Neuronal stem cell (in vitro differentiated cells): ENCODE data around the gene PRSS33.

ENCODE experiments used
- DNase-seq: peaks from one replicate; pipeline ENCODE4 v3.0.0-alpha.2; 2013; ENCODE audit warnings: low spot score
- H2AFZ ChIP-seq: one replicate; pipeline ENCODE4 v1.6.1; 2013; ENCODE audit warnings: mild to moderate bottlenecking, low read length, inconsistent platforms
- H2AK5ac ChIP-seq: 2 replicates; pipeline ENCODE4 v1.6.1; 2013; ENCODE audit warnings: low read depth, mild to moderate bottlenecking, inconsistent platforms, low read length, moderate library complexity, mixed read lengths
- H2BK120ac ChIP-seq: 2 replicates; pipeline ENCODE4 v1.6.1; 2013; ENCODE audit warnings: low read depth, mild to moderate bottlenecking, inconsistent platforms, low read length, moderate library complexity, mixed read lengths
- H2BK12ac ChIP-seq: one replicate; pipeline ENCODE4 v1.6.1; 2013; ENCODE audit warnings: low read length, inconsistent platforms
- H2BK15ac ChIP-seq: 2 replicates; pipeline ENCODE4 v1.6.1; 2013; ENCODE audit warnings: mild to moderate bottlenecking, low read length, inconsistent platforms, mixed read lengths
- H2BK5ac ChIP-seq: one replicate; pipeline ENCODE4 v1.6.1; 2013; ENCODE audit warnings: inconsistent platforms, mild to moderate bottlenecking, low read length, moderate library complexity
- H3K14ac ChIP-seq: one replicate; pipeline ENCODE4 v1.6.1; 2013; ENCODE audit warnings: low read length, inconsistent platforms
- H3K18ac ChIP-seq: 2 replicates; pipeline ENCODE4 v1.6.1; 2013; ENCODE audit warnings: low read length, inconsistent platforms
- H3K23ac ChIP-seq: 2 replicates; pipeline ENCODE4 v1.6.1; 2013; ENCODE audit warnings: low read depth, mild to moderate bottlenecking, mixed read lengths, low read length, inconsistent platforms; ENCODE audit not compliant: poor library complexity
- H3K27ac ChIP-seq: replicated peaks from 3 replicates; pipeline ENCODE4 v1.5.1; 2013; ENCODE audit warnings: low read length, inconsistent platforms
- H3K27me3 ChIP-seq, 3 experiments: 2 replicates each; pipeline ENCODE4 v1.6.1; 2013; ENCODE audit warnings: low read length in 3 of 3, mild to moderate bottlenecking in 2 of 3, inconsistent platforms in 1 of 3, low read depth in 1 of 3, mixed read lengths in 1 of 3, moderate library complexity in 1 of 3; ENCODE audit not compliant: control insufficient read depth in 3 of 3, insufficient read depth in 3 of 3
- H3K36me3 ChIP-seq, 2 donors: replicated peaks in 1 of 2; 2 replicates each; pipeline ENCODE4 v1.6.1; 2013; ENCODE audit warnings: low read length in 2 of 2; ENCODE audit not compliant: control insufficient read depth in 2 of 2, insufficient read depth in 2 of 2
- H3K4ac ChIP-seq: 2 replicates; pipeline ENCODE4 v1.6.1; 2013; ENCODE audit warnings: inconsistent platforms, mild to moderate bottlenecking, low read length, moderate library complexity
- H3K4me1 ChIP-seq, 2 donors: 1 replicate in 1 of 2; 2 replicates in 1 of 2; pipeline ENCODE4 v1.6.1; 2013; ENCODE audit warnings: low read length in 2 of 2, low read depth in 1 of 2; ENCODE audit not compliant: control insufficient read depth in 2 of 2, insufficient read depth in 1 of 2
- H3K4me2 ChIP-seq: one replicate; pipeline ENCODE4 v1.6.1; 2013; ENCODE audit warnings: mild to moderate bottlenecking, low read length, inconsistent platforms; ENCODE audit not compliant: insufficient read depth, poor library complexity, severe bottlenecking
- H3K4me3 ChIP-seq, 2 donors: 2 replicates each; pipeline ENCODE4 v1.5.1; 2013; ENCODE audit warnings: low read length in 2 of 2, mild to moderate bottlenecking in 2 of 2, inconsistent platforms in 1 of 2, moderate library complexity in 1 of 2
- H3K79me1 ChIP-seq: one replicate; pipeline ENCODE4 v1.6.1; 2013; ENCODE audit warnings: low read depth, mild to moderate bottlenecking, inconsistent platforms, low read length, moderate library complexity
- H3K9ac ChIP-seq: one replicate; pipeline ENCODE4 v1.6.1; 2013; ENCODE audit warnings: mild to moderate bottlenecking, low read depth, low read length, inconsistent platforms; ENCODE audit not compliant: poor library complexity
- H3K9me3 ChIP-seq, 2 donors: replicated peaks in 1 of 2; 2 replicates each; pipeline versions ENCODE3 to v1.6.1; 2013; ENCODE audit warnings: low read length in 2 of 2, mild to moderate bottlenecking in 2 of 2, inconsistent platforms in 1 of 2, low read depth in 1 of 2, mixed read lengths in 1 of 2, moderate library complexity in 1 of 2; ENCODE audit not compliant: control insufficient read depth in 2 of 2, insufficient read depth in 1 of 2
- H4K8ac ChIP-seq: one replicate; pipeline ENCODE4 v1.6.1; 2013; ENCODE audit warnings: low read depth, mild to moderate bottlenecking, inconsistent platforms, low read length, moderate library complexity
- H4K91ac ChIP-seq: one replicate; pipeline ENCODE4 v1.6.1; 2013; ENCODE audit warnings: low read length, low read depth, mild to moderate bottlenecking, inconsistent platforms; ENCODE audit not compliant: poor library complexity
- WGBS, 2 donors: extraction: QIAGEN DNeasy Blood & Tissue Kit; methylation state at CpG; one replicate each; pipeline ENCODE4 v1.1.7; 2013; ENCODE audit warnings: missing lambda C conversion rate in 2 of 2, mixed read lengths in 1 of 2; ENCODE audit not compliant: insufficient read length in 2 of 2, insufficient replicate concordance in 1 of 2; ENCODE audit errors: extremely low coverage in 2 of 2; 5-methylcytosine and 5-hydroxymethylcytosine counted together

The PRSS33 gene

DNA sequence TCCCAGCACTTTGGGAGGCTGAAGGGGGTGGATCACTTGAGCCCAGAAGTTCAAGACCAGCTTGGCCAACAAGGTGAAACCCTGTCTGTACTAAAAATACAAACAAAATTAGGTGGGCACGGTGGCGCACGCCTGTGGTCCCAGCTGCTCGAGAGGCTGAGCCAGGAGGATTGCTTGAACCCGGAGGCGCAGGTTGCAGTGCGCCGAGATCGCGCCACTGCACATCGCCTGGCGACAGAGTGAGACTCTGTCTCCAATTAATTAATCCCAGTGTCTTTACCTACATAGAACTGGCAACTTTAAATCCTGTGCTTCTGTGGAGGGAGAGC lies 8.8 kb downstream of the PRSS33 start:
- H3K27ac ChIP-seq, result no peak overlapping the region
- H3K4ac ChIP-seq, result no peak overlapping the region
- H3K23ac ChIP-seq, result peak overlapping the region; percentile 32
- no peak for DNase-seq
- no peak overlapping the region for H2BK120ac ChIP-seq
- H2BK15ac ChIP-seq, result no peak overlapping the region
- no peak overlapping the region for H3K4me2 ChIP-seq
- no peaks in the 10 kb centered on the region for H3K9me3 ChIP-seq
- peak overlapping the region in 1 of 2 donors; percentile 79 for H3K4me3 ChIP-seq
- peak overlapping the region; percentile 4 for H4K8ac ChIP-seq
- H2AK5ac ChIP-seq, result peak overlapping the region; percentile 82
- H3K14ac ChIP-seq, result no peak overlapping the region
- H3K4me1 ChIP-seq, result peaks cover 8 to 11% of the 10 kb centered on the region in 2 donors
- WGBS, 2 donors, result no CpG with 5 or more reads among the region's 12 CpGs
- H2BK5ac ChIP-seq, result no peak overlapping the region
- peaks cover 0 to 2% (median 0%) of the 10 kb centered on the region in 3 experiments for H3K27me3 ChIP-seq
- no peak overlapping the region for H3K9ac ChIP-seq
- no peak overlapping the region for H4K91ac ChIP-seq
- no peak overlapping the region for H2AFZ ChIP-seq
- H2BK12ac ChIP-seq, result no peak overlapping the region
- no peak overlapping the region for H3K18ac ChIP-seq
- H3K36me3 ChIP-seq, result peaks cover 15 to 31% of the 10 kb centered on the region in 2 donors
- peaks cover 15% of the 10 kb centered on the region for H3K79me1 ChIP-seq

DNA sequence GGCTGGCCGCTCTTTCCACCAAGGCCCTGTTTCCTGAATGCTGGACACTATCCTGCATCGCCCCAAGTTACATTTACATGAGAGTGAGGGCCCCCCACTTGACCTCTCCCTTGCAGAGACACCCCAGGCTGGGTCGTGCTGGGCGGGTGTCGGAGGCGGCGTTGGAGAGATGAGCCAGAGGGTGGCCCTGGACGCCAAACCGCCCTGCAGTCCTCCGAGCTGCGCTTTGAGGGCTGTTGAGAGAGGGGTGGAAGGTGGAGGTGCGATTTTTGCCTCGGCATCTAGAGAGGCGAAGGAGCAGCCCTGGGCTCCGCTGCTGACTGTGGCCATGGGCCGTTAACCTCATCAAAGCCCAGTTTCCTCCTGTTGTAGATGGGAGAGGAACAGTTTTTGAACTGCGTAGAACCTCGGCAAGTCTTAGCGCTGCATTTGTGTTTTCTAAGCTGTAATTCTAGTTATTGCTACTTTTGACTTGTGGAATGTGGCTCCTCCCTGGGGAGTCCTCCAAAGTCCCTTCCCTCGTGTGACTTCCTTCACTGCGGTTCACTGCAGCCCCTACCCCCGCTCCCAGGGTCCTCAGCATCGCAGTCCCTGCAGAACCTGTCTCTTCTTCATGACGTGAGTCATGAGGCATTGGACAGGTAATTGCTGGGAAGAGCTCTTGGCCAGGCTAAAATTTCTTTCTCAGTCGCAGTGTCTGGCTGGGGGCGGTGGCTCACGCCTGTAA lies 9.3 kb downstream of the PRSS33 start:
- H3K18ac ChIP-seq, result peak overlapping the region; percentile 100
- no CpG with 5 or more reads among the region's 27 CpGs for WGBS, 2 donors

DNA sequence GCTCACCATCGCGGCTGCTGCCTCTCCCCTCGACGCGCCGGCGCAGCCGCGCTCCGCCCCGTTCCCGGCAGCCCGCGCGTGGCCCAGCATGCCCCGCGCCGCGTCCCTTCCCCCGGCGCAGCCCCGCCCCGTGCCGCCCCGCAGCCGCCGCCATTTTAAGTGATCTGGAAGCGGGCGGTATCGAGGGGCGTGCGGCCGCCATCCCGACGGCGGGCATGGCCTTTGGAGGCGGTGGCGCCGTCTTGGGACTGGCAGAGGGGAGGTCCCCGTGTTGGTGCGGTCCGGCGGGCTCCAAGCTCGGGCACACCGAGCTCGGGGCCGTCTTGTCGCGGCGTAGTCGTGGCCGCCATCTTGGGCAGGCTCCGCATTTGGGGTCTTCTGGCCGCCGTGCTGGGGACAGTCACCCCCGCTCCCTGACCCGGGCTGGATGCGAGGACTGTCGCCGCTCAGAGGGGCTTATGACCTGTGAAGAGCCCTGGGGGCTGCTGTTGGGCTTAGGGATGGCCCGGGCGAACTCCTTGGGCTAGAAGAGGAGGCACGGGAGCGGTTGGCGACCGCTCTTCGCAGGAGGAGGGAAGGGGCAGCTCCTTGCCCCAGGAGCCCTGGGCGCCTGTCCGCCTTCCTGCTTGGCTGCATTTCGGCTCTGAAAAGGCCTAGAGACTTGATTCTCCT lies 10.0 kb downstream of the PRSS33 start, which contains the start of gene ELOB:
Gene ELOB, minus strand, starts transcription at position 50 of the 672 bp plus-strand sequence. Its CDS starts 41 bp downstream, at position 9.
- Histone ChIP-seq H3K23ac (peak within 1 kb of the TSS; percentile 99), H3K27ac (peak within 1 kb of the TSS; percentile 95), H3K18ac (peak within 1 kb of the TSS; percentile 100), H3K79me1 (peaks cover 15% of the 10 kb centered on the region), H3K4me2 (peak within 1 kb of the TSS; percentile 98), H3K9me3 (no peaks in the 10 kb centered on the region), H2BK5ac (peak within 1 kb of the TSS; percentile 98), H3K4me1 (peaks cover 8 to 11% of the 10 kb centered on the region in 2 donors), H3K27me3 (no peaks in the 10 kb centered on the region), H3K36me3 (peaks cover 24 to 43% of the 10 kb centered on the region in 2 donors), H2AK5ac (peak within 1 kb of the TSS; percentile 99), H2AFZ (peak within 1 kb of the TSS; percentile 94), H3K14ac (peak within 1 kb of the TSS; percentile 100), H4K8ac (peak within 1 kb of the TSS; percentile 97), H3K9ac (peak within 1 kb of the TSS; percentile 100), H3K4me3 (peak within 1 kb of the TSS; percentile 79 to 97), H2BK120ac (peak within 1 kb of the TSS; percentile 95), H3K4ac (peak within 1 kb of the TSS; percentile 100), H4K91ac (peak within 1 kb of the TSS; percentile 100), H2BK12ac (no peak within 1 kb of the TSS), H2BK15ac (no peak within 1 kb of the TSS)
- DNase-seq, result peak; percentile 86
- no CpG with 5 or more reads among the region's 70 CpGs for whole genome bisulfite sequencing, 2 donors

More for the DNA sequence above, 9.3 kb downstream of the PRSS33 start:
- Histone ChIP-seq H3K4me2 (peak overlapping the region; percentile 82), H3K79me1 (peaks cover 15% of the 10 kb centered on the region), H3K36me3 (peaks cover 19 to 36% of the 10 kb centered on the region in 2 donors), H2AFZ (peak overlapping the region; percentile 94), H2BK15ac (no peak overlapping the region), H3K23ac (peak overlapping the region; percentile 99), H3K4ac (peak overlapping the region; percentile 100), H3K27ac (peak overlapping the region; percentile 95), H4K8ac (peak overlapping the region; percentile 97), H3K27me3 (no peaks in the 10 kb centered on the region), H3K4me3 (peak overlapping the region; percentile 79 to 93), H3K14ac (peak overlapping the region; percentile 100), H2BK120ac (peak overlapping the region; percentile 95), H3K9ac (peak overlapping the region; percentile 100), H2AK5ac (peak overlapping the region; percentile 99), H3K9me3 (no peaks in the 10 kb centered on the region), H4K91ac (peak overlapping the region; percentile 100), H3K4me1 (peaks cover 8 to 11% of the 10 kb centered on the region in 2 donors), H2BK12ac (no peak overlapping the region), H2BK5ac (peak overlapping the region; percentile 98)
- no peak for DNase-seq
